GM18502 (cell line): ENCODE results near the gene MAP7.

Source experiments
- ATAC-seq: cut with Tn5 transposase; IDR thresholded peaks from one replicate; pipeline ENCODE4 v1.9.1; 2021; ENCODE audit warnings: mild to moderate bottlenecking; ENCODE audit not compliant: unreplicated experiment, poor library complexity

Gene MAP7

GRCh38 chr6:136534268-136534667 lies 16.0 kb downstream of the MAP7 start:
- no peak for ATAC-seq

GRCh38 chr6:136533487-136533886 lies 16.7 kb downstream of the MAP7 start:
- no peak for ATAC-seq

- ATAC-seq, result no peak
These were observed 18.2 kb downstream of the MAP7 start for GRCh38 chr6:136532030-136532429.

GRCh38 chr6:136529710-136530109 lies 20.5 kb downstream of the MAP7 start:
- ATAC-seq, result no peak

- ATAC-seq, result no peak
These were observed 21.7 kb downstream of the MAP7 start for GRCh38 chr6:136528477-136528876.

GRCh38 chr6:136527831-136528230 lies 22.4 kb downstream of the MAP7 start:
- ATAC-seq, result no peak

- no peak for ATAC-seq
These were observed 23.3 kb downstream of the MAP7 start for GRCh38 chr6:136526937-136527336.

- peak; percentile 60 for ATAC-seq
These were observed 23.9 kb downstream of the MAP7 start for GRCh38 chr6:136526196-136526930.

GRCh38 chr6:136525586-136526195 lies 24.5 kb downstream of the MAP7 start:
- ATAC-seq, result no peak

- no peak for ATAC-seq
These were observed 25.2 kb downstream of the MAP7 start for GRCh38 chr6:136524936-136525413.

GRCh38 chr6:136524339-136524935 lies 25.8 kb downstream of the MAP7 start:
- no peak for ATAC-seq

- ATAC-seq, result no peak
These were observed 27.0 kb downstream of the MAP7 start for GRCh38 chr6:136523196-136523595.

GRCh38 chr6:136522636-136523035 lies 27.6 kb downstream of the MAP7 start:
- no peak for ATAC-seq

- ATAC-seq, result no peak
These were observed 28.3 kb downstream of the MAP7 start for GRCh38 chr6:136521911-136522310.

- no peak for ATAC-seq
These were observed 28.8 kb downstream of the MAP7 start for GRCh38 chr6:136521427-136521826.

GRCh38 chr6:136520517-136520916 lies 29.7 kb downstream of the MAP7 start:
- no peak for ATAC-seq

- ATAC-seq, result no peak
These were observed 32.6 kb downstream of the MAP7 start for GRCh38 chr6:136517582-136517981.

GRCh38 chr6:136517002-136517401 lies 33.2 kb downstream of the MAP7 start:
- ATAC-seq, result no peak

GRCh38 chr6:136514591-136514990 lies 35.6 kb downstream of the MAP7 start:
- no peak for ATAC-seq

GRCh38 chr6:136511926-136512325 lies 38.3 kb downstream of the MAP7 start:
- ATAC-seq, result no peak

- no peak for ATAC-seq
These were observed 38.8 kb downstream of the MAP7 start for GRCh38 chr6:136511397-136511796.

- no peak for ATAC-seq
These were observed 39.4 kb downstream of the MAP7 start for GRCh38 chr6:136510782-136511181.
